ENCODE data around the gene SERPINB11.
"Not testable (repeated sequence)": the region's sequence is repeated elsewhere in the genome, so short reads cannot be mapped to it uniquely, and the experiment has no call there.

Gene SERPINB11

GRCh38 chr18:63730773-63731172 lies 28.0 kb downstream of the SERPINB11 start:
- peak; percentile 46 for DNase-seq (ENCODE audit: low spot score)

DNA sequence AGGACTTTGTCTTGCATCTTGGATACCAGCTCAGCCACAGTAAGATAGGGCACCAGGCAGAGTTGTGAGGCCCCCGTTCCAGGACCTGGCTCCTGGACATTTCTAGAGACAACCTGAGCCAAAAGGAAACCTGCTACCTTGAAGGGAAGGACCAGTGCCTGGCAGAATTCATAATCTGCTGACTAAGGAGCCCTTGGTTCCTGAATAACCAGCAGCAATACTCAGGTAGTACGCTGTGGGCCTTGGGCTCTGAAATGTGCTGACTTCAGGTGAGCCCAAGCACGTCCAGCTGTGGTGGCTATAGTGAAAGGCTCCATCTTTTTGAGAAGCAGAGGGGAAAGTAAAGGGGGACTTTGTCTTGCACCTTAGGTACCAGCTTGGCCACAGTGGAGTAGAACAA lies 28.5 kb downstream of the SERPINB11 start:
- DNase-seq (ENCODE audit: low spot score): no peak

GRCh38 chr18:63736876-63737275 lies 34.1 kb downstream of the SERPINB11 start:
- DNase-seq (ENCODE audit: low spot score): peak; percentile 88

GRCh38 chr18:63741769-63742168 lies 39.0 kb downstream of the SERPINB11 start:
- DNase-seq (ENCODE audit: low spot score): peak; percentile 41

GRCh38 chr18:63747006-63747405 lies 44.2 kb downstream of the SERPINB11 start:
- DNase-seq (ENCODE audit: low spot score): peak; percentile 54

DNA sequence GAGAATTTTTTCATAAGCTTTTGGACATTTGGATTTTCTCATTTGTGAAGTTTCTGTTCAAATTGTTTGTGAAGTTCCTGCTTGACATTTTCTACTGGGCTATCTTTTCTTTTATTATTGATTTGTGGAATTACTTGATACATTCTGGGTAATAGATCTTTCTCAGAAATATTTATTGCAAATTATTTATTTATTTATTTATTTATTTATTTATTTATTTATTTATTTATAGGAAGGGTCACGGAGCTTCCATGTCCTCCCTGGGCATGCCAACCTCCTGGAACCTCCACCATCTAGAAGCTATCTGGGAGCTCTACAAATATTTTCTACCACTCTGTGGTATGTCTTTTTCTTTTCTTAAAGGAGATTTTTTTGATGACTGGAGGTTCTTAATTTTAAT lies 46.7 kb downstream of the SERPINB11 start:
- DNase-seq (ENCODE audit: low spot score): no peak

- peak; percentile 71 for DNase-seq (ENCODE audit: low spot score)
These were observed 49.9 kb downstream of the SERPINB11 start for GRCh38 chr18:63752636-63753035.

DNA sequence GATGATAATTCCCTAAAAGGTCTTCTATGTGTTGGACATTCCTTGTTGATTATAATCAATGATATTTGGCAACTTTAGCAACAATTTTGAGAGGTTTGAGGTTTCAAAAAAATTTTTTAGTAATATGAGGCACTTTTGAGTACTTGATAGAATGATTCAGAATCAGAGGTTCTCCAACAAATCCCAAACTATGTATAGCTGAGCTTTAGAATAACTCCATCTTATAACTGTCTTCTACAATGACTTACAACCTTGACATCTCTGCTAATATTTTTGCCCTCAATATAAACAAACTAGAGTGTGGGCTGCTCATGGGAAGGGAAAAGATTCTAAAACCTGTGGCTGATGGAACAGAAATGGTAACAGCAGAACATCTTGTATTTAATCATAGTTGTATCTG lies 50.9 kb downstream of the SERPINB11 start:
- no peak for DNase-seq (ENCODE audit: low spot score)

DNA sequence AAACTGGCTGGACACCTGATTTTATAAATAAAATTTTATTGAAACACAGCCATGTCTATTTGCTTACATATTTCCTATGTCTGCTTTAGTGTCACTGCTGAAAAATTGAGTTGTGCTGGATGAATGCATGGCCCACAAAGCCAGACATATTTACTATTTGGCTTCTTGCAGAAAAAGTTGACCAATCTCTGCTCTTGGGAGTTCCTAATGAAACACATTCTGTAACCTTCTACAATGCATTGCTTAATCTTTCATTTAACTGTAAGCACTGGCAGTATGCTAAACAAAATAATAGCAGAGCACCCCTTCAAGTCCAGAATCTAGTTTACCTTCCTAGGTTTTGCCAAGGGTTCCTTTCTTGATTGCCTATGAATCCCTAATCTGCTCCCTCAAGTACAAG lies 54.8 kb downstream of the SERPINB11 start:
- DNase-seq (ENCODE audit: low spot score): no peak

- DNase-seq (ENCODE audit: low spot score): peak; percentile 74
These were observed 56.0 kb downstream of the SERPINB11 start for GRCh38 chr18:63758615-63759240.

DNA sequence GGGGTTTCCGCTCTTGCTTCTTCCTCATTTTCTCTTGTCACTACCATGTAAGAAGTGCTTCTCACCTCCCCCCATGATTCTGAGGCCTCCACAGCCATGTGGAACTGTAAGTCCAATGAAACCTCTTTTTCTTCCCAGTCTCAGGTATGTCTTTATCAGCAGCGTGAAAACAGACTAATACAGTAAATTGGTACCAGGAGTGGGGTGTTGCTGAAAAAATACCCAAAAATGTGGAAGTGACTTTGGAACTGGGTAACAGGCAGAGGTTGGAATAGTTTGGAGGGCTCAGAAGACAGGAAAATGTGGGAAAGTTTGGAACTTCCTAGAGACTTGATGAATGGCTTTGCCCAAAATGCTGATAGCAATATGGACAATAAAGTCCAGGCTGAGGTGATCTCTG lies 57.0 kb downstream of the SERPINB11 start:
- not testable (repeated sequence) for DNase-seq (ENCODE audit: low spot score)

- peak; percentile 67 for DNase-seq (ENCODE audit: low spot score)
These were observed 59.8 kb downstream of the SERPINB11 start for GRCh38 chr18:63762518-63762917.

GRCh38 chr18:63763831-63764600 lies 61.3 kb downstream of the SERPINB11 start:
- DNase-seq (ENCODE audit: low spot score): no peak

DNA sequence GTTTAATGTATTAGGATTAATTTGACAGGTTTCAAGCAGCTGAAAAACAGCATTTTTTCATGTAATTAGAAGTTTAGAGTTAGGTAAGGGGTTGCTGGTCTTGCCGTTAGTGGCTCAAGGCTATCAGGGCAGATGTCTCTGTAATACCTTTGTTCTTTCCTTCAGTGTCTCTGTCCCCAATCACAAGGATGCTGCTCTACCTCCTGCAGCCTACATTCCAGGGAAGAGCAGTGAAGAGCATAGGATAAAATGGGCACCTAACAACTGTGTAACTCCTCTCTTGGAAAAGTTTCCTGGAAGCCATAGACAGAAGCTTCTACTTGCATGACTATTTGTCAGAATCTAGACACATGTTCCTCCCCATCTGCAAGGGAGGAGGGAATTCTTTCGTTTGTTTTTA lies 63.1 kb downstream of the SERPINB11 start:
- no peak for DNase-seq (ENCODE audit: low spot score)
